ENCODE results near the gene FIS1.
"Not testable (repeated sequence)": the region's sequence is repeated elsewhere in the genome, so short reads cannot be mapped to it uniquely, and the experiment has no call there.

Gene FIS1

DNA sequence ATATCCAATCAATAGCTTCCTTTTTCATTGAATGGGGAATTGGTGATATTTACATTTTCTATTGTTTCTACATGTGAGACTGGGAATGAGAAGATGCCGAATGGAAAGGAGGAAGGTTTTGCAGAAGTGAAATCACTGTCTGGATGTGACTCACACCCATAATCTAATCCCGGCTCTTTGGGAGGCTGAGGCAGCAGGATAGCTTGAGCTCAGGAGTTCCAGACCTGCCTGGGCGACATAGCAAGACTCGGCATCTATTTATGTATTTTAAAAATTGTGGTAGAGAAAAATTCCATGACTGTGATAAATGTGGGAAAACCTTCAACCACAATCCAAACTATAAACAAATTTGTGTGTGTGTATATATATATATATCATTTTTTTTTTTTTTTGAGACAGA is 10.9 kb upstream of the FIS1 start:
- no peak for DNase-seq

- DNase-seq: not testable (repeated sequence)
Measured at GRCh38 chr7:101253199-101253598, 8.3 kb upstream of the FIS1 start.

DNA sequence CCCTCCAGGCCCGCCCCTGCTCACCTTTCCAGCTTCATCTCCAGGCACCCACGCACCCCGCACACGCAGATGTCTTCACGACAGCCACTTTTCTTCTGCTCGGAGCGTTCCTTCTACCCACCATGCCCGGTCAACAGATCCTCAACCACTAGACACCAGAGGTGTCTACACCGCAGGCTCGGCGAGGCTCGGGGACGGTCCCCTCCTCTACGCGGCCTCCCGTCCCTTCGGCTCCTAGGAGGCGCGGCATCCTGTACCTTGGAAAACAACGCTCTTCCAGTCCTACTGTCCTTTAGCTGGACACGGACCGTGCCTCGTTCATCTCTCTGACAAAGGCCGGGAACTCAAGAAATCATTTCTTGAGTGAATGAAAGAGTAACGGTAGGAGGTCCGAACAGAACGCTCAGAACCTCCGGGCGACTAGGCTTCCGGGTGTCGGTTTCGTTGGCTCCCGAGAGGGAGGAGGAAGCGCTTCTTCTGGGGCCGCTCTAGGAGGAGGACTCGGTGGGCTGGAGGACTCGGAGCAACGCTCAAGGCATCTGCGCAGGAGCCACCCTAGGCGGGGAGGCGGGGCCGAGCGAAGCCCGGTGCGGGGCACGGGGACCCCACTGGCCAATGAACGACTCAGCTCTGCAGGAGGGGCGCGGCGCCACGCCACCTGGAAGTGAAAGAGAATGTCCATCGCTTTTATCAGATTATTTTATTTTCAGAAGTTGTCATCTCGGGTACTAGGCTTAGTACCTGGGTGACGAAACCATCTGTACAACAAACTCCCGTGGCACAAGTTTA is 7.2 kb upstream of the FIS1 start:
- DNase-seq: peak; percentile 95

- no peak for DNase-seq
Measured at GRCh38 chr7:101250324-101250723, 5.4 kb upstream of the FIS1 start.

- DNase-seq: no peak
Measured at GRCh38 chr7:101248276-101248675, 3.4 kb upstream of the FIS1 start.

- DNase-seq: peak; percentile 79
Measured at GRCh38 chr7:101245147-101245668, 327 bp upstream of the FIS1 start.

DNA sequence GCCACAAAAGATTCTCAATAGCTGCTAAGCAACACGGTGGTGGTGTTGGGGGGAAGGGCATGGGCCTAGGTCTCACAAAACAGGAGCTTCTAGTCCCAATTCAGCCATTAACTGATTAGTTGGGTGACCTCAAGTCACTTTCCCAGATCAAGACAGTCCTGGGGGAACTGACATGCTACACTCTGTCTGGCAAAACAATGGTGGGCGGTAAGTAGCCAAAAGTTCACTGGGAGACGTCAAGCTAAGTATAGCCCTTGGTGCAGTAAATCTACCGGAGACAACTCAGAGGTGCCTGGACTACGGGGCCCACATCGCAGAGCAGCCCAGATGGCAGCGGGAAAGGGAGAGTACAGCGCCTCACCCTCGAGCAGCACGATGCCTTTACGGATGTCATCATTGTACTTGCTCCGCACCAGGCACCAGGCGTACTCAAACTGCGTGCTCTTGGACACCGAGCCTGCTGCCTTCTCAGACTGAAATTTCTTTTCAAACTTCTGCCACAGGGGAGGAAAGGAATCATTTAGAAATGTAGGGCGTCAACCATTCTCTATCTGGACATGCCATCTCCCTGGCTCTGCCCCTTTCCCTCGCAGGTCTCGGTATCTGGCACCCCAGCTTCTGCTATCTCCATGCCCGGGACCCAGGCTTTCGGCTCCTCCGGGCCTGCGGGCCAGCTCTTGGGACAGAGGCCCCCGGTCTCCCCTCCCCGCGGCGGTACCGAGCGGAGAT is 1.1 kb downstream of the FIS1 start:
- DNase-seq: no peak

GRCh38 chr7:101241443-101242349 is 3.2 kb downstream of the FIS1 start:
- DNase-seq: no peak

DNA sequence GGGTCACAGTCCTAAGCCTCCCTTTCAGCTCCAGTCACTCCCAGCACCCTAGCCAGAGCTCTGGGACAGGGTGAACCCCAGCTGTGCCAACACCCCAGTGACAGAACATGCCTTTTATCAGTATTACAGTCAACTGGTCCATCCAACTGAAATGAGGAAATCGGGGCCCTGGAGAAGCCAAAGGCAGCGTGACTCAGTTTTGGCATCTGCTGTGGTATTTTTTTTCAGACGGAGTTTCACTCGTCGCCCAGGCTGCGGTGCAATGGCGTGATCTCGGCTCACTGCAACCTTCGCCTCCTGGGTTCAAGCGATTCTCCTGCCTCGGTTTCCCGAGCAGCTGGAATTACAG is 3.9 kb downstream of the FIS1 start:
- DNase-seq: no peak

DNA sequence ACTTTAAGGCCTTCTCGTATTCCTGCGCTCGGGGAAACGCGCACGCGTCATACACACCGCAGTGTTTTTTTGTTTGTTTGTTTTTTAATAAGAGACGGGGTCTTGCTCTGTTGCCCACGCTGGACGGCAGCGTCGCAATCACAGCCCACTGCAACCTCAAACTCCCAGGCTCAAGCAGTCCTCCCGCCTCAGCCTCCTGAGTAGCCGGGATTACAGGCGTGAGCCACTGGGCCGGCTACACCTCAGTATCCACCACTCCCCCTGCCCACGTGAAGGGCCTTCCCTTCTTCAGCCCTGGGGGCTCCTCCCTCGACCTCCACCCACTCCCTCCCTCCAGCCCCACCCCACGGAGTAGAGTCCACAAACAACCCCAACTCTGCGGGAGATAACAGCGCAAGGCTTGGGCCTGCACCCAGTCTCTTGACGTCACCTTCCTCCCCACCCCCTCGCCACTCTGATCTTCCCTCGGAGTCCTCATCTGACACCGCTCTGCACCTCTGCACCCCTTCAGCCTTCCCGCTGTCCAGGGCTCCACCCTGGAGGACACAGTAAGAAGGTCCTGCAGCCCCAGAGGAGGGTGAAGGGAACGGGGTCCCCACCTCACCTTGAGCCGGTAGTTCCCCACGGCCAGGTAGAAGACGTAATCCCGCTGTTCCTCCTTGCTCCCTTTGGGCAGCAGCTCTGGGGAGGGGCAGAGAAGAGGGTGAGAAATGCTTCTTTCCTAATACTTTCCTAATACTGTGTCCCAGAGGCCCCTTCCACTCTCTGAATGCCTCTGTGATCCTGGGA is 4.5 kb downstream of the FIS1 start:
- DNase-seq: no peak

DNA sequence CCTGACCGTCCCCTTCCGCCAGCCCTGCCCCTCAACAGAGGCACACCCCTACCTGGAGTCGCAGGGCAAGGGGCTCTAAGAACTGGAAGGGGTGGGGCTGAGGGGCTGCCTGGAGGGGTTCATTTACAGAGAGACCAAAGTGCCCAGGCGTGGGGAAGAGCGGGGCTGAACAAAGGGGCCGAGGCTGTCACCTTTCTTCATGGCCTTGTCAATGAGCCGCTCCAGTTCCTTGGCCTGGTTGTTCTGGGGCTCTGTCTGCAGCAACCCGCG is 5.0 kb downstream of the FIS1 start:
- no peak for DNase-seq

DNA sequence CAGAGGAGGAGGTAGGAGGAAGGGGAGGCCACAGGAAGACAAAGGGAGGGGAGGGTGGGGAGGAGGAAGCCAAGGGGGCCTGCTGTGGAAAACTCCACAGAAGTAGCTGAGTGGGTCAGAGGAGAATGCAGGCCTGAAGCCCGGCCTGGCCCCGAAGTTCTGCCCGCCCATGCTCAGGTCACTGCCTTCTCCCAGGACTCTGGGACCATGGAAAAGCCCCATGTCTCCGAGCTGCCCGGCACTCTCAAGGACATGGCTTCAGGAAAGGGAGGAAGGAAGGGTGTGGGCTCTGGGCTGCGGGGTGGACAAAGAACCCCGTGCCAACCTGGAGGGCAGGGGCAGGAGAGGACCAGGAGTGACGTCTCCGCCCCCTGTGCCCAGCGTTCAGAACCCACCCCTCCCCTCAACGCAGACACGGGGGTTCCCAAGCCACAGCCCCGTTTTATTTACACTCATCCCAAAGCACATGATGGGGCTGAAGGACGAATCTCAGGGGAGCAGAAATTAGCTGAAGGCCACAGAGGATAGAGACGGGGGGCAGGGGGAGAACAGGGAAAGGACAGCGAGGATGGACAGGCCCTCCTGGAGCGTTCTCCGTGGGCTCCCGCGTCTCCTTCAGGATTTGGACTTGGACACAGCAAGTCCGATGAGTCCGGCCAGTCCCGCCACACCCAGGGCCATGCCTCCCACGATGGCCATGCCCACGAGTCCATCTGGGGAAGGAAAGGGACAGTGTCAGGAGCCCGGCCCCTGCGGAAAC is 5.5 kb downstream of the FIS1 start:
- DNase-seq: no peak

- no peak for DNase-seq
Measured at GRCh38 chr7:101238226-101239182, 6.4 kb downstream of the FIS1 start.

- DNase-seq: no peak
Measured at GRCh38 chr7:101237206-101238067, 7.4 kb downstream of the FIS1 start, which contains the start of gene CLDN15. CLDN15 (minus strand) TSS chr7:101237802; CDS start chr7:101237581, 221 bp downstream.

GRCh38 chr7:101236292-101236835 is 8.5 kb downstream of the FIS1 start:
- no peak for DNase-seq

DNA sequence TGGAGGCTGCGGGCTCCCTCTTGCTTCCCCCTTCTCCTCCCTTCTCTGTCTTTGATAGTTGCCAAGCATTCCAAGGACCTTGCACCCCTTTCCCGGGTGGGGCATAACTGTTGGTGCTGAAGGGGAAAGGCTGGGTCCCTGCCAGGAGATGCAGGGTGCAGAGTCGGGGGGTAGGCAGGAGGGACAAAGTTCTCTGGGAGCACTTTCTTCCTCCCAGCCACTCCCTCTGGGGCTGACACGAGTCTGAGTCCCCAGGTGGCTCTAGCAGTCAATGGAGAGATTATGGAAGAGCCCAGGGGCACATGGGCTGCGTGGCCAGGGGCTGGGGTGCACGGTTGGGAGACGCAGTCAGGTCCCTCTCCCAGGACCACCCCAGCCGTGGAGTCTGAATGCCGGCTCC is 9.4 kb downstream of the FIS1 start:
- no peak for DNase-seq

- DNase-seq: no peak
Measured at GRCh38 chr7:101235050-101235449, 9.8 kb downstream of the FIS1 start.

GRCh38 chr7:101234636-101235035 is 10.2 kb downstream of the FIS1 start:
- no peak for DNase-seq

DNA sequence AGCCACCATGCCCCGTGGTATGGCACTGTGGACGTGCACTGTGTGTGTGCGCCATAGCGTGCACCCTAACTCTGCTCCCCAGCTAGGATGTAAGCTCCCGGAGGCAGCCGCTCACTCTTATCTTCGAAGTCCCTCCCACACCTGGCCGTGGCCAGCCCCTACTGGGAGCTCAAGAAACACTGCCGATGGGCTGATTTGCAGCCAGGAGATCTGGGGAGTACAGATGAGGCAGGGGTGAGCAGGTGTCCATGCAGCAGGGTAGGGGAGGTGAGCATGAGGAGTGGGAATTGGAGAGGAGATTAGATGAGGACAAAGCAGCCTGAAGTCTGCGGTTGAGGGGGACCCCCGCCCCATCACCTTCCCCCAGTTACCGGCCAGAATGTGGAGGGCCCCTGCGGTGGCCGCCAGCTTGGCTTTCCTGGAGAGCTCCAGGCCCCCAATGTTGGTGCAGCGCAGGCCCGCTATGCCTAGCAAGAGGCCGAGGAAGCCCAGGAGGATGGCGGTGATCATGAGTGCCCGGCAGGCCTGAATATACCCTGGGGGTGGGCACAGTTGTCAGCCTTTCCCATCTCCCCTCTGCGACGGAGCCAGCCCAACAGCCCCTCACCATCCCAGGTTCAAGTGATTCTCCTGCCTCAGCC is 10.9 kb downstream of the FIS1 start:
- no peak for DNase-seq
